ENCODE measurements around the gene ZNF385A. TPM values are rescaled to one million over a fixed set of nuclear protein-coding genes. Genes with fewer than 3 reads are reported as not detected.
"Not testable (repeated sequence)": the region's sequence is repeated elsewhere in the genome, so short reads cannot be mapped to it uniquely, and the experiment has no call there.

The ZNF385A gene
- polyA plus RNA-seq, 1 donor from 2014 or later, result 0.46 TPM

DNA sequence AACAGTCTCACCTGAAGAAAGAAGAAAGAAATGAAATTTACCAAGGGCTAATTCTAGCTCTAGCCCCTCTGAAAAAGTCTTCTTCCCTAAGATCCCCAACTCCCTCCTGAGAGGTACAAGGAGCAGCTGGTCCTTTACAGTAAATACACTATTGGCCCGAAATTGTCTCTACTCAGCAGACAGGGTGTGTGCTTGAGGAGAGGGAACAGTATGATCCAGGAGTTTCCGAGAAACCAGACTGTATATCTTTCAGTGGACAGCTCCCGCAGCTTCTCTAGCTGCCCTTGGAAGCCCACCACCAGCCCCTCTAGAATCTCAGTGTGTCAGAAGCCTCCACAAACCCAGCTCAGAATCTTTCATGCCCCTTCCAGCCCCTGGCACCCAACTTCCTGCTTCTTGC is 28.3 kb downstream of the ZNF385A start:
- H3K79me2 ChIP-seq (replicated peaks; ENCODE audit: insufficient read depth, low read length), result peaks cover 17% of the 10 kb centered on the region
- peaks cover 5% of the 10 kb centered on the region for H3F3A ChIP-seq (ENCODE audit: insufficient read depth, low read length, poor library complexity, severe bottlenecking)
- peak overlapping the region; percentile 94 for H3K9ac ChIP-seq (ENCODE audit: low read length)
- no peak overlapping the region for H3K27ac ChIP-seq (ENCODE audit: low read length)
- no peaks in the 10 kb centered on the region for H3K9me3 ChIP-seq (ENCODE audit: low read length)
- H3K4me3 ChIP-seq (ENCODE audit: low read length), result peak overlapping the region; percentile 68
- H3K4me2 ChIP-seq (ENCODE audit: low read length), result no peak overlapping the region
- no peaks in the 10 kb centered on the region for H3K9me2 ChIP-seq (ENCODE audit: insufficient read depth, low read length)
- TF ChIP-seq MXI1 (conservative IDR thresholded peaks at IDR 0.05; ENCODE audit: poor library complexity, severe bottlenecking) (no peak), POLR2AphosphoS5 (IDR thresholded peaks at IDR 0.05) (no peak), RAD21 (conservative IDR thresholded peaks at IDR 0.05) (no peak), EZH2 (IDR thresholded peaks at IDR 0.05; ENCODE audit: borderline replicate concordance, insufficient read depth, low read length, poor library complexity, severe bottlenecking) (no peak), EP300 (conservative IDR thresholded peaks at IDR 0.05; ENCODE audit: poor library complexity, severe bottlenecking) (no peak), REST (IDR thresholded peaks at IDR 0.05; ENCODE audit: borderline replicate concordance) (no peak), SMC3 (conservative IDR thresholded peaks at IDR 0.05; ENCODE audit: poor library complexity) (no peak), TAF1 (IDR thresholded peaks at IDR 0.05; ENCODE audit: low read depth) (no peak)
- TF ChIP-seq, protein P1, sequence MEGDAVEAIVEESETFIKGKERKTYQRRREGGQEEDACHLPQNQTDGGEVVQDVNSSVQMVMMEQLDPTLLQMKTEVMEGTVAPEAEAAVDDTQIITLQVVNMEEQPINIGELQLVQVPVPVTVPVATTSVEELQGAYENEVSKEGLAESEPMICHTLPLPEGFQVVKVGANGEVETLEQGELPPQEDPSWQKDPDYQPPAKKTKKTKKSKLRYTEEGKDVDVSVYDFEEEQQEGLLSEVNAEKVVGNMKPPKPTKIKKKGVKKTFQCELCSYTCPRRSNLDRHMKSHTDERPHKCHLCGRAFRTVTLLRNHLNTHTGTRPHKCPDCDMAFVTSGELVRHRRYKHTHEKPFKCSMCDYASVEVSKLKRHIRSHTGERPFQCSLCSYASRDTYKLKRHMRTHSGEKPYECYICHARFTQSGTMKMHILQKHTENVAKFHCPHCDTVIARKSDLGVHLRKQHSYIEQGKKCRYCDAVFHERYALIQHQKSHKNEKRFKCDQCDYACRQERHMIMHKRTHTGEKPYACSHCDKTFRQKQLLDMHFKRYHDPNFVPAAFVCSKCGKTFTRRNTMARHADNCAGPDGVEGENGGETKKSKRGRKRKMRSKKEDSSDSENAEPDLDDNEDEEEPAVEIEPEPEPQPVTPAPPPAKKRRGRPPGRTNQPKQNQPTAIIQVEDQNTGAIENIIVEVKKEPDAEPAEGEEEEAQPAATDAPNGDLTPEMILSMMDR (IDR thresholded peaks at IDR 0.05; ENCODE audit: poor library complexity, severe bottlenecking), result no peak
- no peaks in the 10 kb centered on the region for H4K20me1 ChIP-seq (ENCODE audit: insufficient read depth)
- H3K27me3 ChIP-seq (ENCODE audit: insufficient read depth, low read depth, low read length), result no peaks in the 10 kb centered on the region
- H3K36me3 ChIP-seq (ENCODE audit: insufficient read depth, low read length), result no peaks in the 10 kb centered on the region
- H2AFZ ChIP-seq (ENCODE audit: low read depth, low read length), result no peak overlapping the region

DNA sequence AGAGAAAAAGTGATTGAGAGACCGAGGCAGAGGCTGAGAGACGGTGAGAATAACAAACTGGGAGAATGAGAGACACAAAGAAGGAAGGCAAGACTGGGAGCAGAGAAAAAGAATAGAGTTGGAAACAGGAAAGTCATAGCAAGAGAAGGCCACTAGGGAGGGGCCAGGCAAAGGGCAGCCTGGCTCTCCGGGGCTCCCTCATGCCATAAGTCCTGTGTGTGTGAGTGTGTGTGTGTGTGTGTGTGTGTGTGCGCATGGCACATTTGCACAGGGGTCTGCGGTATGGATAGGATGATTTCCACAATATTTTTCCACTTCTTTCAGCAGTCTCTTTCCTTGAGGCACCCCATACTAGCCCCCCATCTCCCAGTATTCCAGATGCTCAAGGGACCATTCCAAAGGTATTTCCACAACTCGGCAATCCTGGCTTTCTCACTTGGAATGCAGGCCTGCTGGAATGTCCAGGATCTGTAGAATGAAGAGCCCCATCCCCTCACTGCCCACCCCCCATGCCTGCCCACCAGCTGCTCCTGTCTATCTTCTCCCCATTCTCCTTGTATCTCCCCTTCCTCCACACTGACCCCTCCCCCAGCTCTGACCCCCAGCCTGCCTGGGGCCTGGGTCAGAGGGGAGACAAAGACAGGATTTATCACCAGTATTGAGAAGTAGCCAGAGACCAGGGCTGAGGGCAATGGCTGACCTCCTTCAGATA is 29.3 kb downstream of the ZNF385A start:
- Histone ChIP-seq H3K27me3 (ENCODE audit: insufficient read depth, low read depth, low read length) (no peaks in the 10 kb centered on the region), H3K4me2 (ENCODE audit: low read length) (no peak overlapping the region), H3K4me3 (ENCODE audit: low read length) (no peak overlapping the region), H2AFZ (ENCODE audit: low read depth, low read length) (no peak overlapping the region), H3F3A (ENCODE audit: insufficient read depth, low read length, poor library complexity, severe bottlenecking) (peaks cover 5% of the 10 kb centered on the region), H3K9me3 (ENCODE audit: low read length) (no peaks in the 10 kb centered on the region), H4K20me1 (ENCODE audit: insufficient read depth) (no peaks in the 10 kb centered on the region), H3K36me3 (ENCODE audit: insufficient read depth, low read length) (no peaks in the 10 kb centered on the region), H3K9me2 (ENCODE audit: insufficient read depth, low read length) (no peaks in the 10 kb centered on the region), H3K27ac (ENCODE audit: low read length) (peak overlapping the region; percentile 33), H3K79me2 (replicated peaks; ENCODE audit: insufficient read depth, low read length) (peaks cover 17% of the 10 kb centered on the region), H3K9ac (ENCODE audit: low read length) (no peak overlapping the region)
- TF ChIP-seq, protein P1 (IDR thresholded peaks at IDR 0.05; ENCODE audit: poor library complexity, severe bottlenecking), result no peak
- no peak for TF ChIP-seq REST (IDR thresholded peaks at IDR 0.05; ENCODE audit: borderline replicate concordance)
- no peak for TF ChIP-seq POLR2AphosphoS5 (IDR thresholded peaks at IDR 0.05)
- TF ChIP-seq MXI1 (conservative IDR thresholded peaks at IDR 0.05; ENCODE audit: poor library complexity, severe bottlenecking), result no peak
- no peak for TF ChIP-seq RAD21 (conservative IDR thresholded peaks at IDR 0.05)
- no peak for TF ChIP-seq EZH2 (IDR thresholded peaks at IDR 0.05; ENCODE audit: borderline replicate concordance, insufficient read depth, low read length, poor library complexity, severe bottlenecking)
- TF ChIP-seq SMC3 (conservative IDR thresholded peaks at IDR 0.05; ENCODE audit: poor library complexity), result no peak
- no peak for TF ChIP-seq TAF1 (IDR thresholded peaks at IDR 0.05; ENCODE audit: low read depth)
- no peak for TF ChIP-seq EP300 (conservative IDR thresholded peaks at IDR 0.05; ENCODE audit: poor library complexity, severe bottlenecking)

- H3K4me2 ChIP-seq (ENCODE audit: low read length); H4K20me1 ChIP-seq (ENCODE audit: insufficient read depth); H2AFZ ChIP-seq (ENCODE audit: low read depth, low read length); H3K36me3 ChIP-seq (ENCODE audit: insufficient read depth, low read length); H3K4me3 ChIP-seq (ENCODE audit: low read length); H3K9me2 ChIP-seq (ENCODE audit: insufficient read depth, low read length); H3K27ac ChIP-seq (ENCODE audit: low read length); H3K9me3 ChIP-seq (ENCODE audit: low read length); H3F3A ChIP-seq (ENCODE audit: insufficient read depth, low read length, poor library complexity, severe bottlenecking); H3K27me3 ChIP-seq (ENCODE audit: insufficient read depth, low read depth, low read length): not testable (repeated sequence)
- H3K79me2 ChIP-seq (replicated peaks; ENCODE audit: insufficient read depth, low read length), result peaks cover 17% of the 10 kb centered on the region
- peak overlapping the region; percentile 88 for H3K9ac ChIP-seq (ENCODE audit: low read length)
Measured at GRCh38 chr12:54354271-54354670, 30.3 kb downstream of the ZNF385A start.
